Superior temporal gyrus (tissue), 1 donor: ENCODE results near the gene PRDM4.
A peak's percentile ranks its signal among the peaks of the same experiment; 100 is the strongest.

Experiments used
- DNase-seq: peaks from one replicate; pipeline ENCODE4 v3.0.0-alpha.2; 2016; ENCODE audit errors: extremely low spot score

The PRDM4 gene

DNA sequence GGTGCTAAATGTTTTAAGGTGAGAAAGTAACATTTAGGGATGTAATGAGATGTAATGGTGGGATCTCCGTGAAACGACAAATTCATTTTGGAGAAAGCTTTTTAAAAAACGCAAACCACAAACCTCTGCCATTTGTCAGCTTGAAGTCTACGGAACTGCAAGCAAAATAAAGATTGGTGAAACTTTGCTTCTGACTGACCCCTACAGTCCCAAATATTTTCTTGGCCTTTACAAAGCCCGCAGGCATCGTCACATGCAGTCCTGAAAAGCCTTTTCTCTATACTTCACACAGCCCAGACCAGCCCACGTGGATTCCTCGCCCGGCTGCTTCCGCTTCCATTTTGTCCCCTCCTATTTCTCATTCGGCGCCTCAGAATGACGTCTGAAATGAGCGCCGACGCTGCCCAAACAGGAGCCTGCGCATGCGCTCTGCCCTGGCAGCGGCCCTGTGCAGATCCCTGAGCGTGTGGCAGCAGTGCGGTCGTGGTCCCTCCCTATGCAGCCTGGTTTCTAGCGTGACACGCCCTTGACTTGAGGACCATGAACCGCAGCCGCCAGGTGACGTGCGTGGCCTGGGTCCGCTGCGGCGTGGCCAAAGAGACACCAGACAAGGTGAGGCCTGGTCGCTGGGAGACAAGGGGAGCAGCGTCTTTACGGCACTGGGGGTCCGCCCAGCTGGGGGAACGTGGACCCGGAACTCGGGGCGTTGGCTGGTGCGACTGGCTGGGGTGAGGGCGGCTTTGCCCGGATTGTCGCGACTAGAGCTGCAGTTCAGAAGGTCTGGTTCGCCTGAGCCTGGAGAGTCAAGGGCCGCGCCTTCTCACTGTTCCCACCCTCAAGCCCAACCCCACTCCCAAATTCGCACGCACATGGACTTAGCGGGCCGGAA, 75.3 kb downstream of the PRDM4 start, which contains the start of gene PWP1:
Gene PWP1, plus strand, starts transcription at position 440 of the 889 bp plus-strand sequence. Its CDS starts 101 bp downstream, at position 541.
- DNase-seq, result peak; percentile 98

DNA sequence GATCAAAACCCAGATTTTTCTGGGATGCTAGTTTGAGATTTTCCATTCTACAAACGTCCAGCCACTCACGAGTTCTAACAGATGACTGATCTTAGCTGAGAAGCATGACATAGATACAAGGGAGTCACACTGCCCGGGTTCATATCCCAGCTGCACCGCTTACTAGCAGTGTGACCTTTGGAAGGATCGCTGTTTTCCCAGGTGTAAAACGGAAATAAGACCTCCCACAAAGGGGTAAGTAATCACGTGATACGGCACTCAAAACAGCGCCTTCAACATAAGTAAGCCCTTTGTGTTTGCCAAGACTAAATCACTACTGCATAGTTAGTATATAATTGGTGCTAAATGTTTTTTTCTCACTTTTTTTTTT, 76.0 kb downstream of the PRDM4 start:
- DNase-seq, result no peak

DNA sequence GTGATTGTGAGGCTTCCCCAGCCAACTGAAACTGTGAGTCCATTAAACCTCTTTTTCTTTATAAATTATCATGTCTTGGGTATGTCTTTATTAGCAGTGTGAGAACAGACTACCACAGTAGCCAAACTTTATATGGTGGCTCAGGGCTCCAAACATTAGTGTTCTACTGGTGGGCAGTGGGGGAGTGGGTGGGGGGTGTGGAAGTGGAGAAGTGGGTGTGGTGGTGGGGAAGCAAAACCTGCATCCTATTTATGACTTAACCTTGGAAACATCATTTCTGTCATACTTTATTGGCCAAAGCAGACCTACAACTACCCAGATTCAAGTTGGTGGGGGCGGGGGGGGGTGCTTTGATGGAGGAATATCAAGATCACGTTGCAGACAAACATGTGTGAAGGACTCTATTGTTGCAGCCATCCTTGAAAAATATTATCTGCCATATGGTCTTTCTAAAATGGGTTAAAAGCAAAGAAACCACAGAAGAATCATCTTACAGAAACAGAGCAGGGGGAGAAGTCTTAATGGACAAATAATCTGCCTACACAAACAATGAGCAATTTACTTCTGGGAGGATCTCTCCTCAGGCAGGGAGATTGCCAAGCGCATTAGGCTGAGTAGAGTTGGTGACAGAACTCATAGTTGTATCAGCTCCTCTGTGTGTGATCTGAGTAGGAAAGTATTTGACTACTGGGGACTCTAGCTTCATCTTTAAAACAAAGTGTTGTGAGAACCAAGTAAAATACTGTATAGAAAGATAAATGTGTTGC, 76.7 kb downstream of the PRDM4 start:
- no peak for DNase-seq
